22Rv1 (cell line): Measurements from ENCODE around the gene CCDC92.

ENCODE experiments used
- CTCF ChIP-seq: fragments of 450-650 bp; IDR thresholded peaks from 2 replicates; pipeline ENCODE4 v1.5.1; 2017; ENCODE audit warnings: mild to moderate bottlenecking
- ZFX ChIP-seq: fragments of 450-650 bp; IDR thresholded peaks from 2 replicates; pipeline ENCODE4 v1.6.1; 2017; ENCODE audit warnings: antibody characterized with exemption, borderline replicate concordance

GRCh38 chr12:123928274-123928865, 44.3 kb downstream of the CCDC92 start:
- peak; percentile 9; the same call in 1 of the 2 replicates for TF ChIP-seq CTCF
- no peak for TF ChIP-seq ZFX
